GM18519 (cell line): Measurements from ENCODE around the gene CACNA1S.
A peak's percentile ranks its signal among the peaks of the same experiment; 100 is the strongest.

ENCODE experiments used
- ATAC-seq: cut with Tn5 transposase; IDR thresholded peaks from one replicate; pipeline ENCODE4 v1.9.1; 2021; ENCODE audit warnings: mild to moderate bottlenecking, moderate library complexity; ENCODE audit not compliant: unreplicated experiment, low FRiP score

Gene CACNA1S

DNA sequence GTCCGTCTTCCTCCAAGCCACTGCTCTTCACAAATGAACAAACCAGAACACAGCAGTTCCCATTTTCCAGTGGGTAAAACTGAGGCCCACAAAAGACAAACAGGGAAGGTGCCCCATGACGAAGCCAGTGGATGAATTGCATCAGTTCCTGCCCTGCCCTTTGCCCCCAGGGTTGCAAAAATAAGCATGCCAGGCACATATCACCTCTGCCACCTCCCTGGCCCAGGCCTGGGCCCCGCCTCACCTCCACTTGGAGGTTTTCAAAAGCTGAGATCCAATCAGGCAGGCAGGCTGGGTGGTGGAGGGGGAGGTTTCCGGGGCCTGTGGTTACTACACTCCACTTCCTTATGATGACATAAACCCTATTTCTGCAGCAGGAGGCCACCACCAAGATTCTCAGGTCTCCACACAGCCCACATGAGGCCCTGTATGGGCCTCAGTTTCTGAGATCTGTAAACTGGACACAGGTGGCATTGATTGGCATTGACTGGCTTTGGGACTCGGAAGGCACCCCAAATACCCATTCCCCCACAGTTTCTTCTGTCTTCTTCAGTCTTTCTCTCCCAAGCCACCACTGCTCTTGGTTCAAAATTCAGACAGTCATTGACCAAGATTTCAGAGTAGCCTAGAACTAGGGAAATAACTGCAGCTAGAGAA is 92.8 kb downstream of the CACNA1S start:
- ATAC-seq, result peak; percentile 33

DNA sequence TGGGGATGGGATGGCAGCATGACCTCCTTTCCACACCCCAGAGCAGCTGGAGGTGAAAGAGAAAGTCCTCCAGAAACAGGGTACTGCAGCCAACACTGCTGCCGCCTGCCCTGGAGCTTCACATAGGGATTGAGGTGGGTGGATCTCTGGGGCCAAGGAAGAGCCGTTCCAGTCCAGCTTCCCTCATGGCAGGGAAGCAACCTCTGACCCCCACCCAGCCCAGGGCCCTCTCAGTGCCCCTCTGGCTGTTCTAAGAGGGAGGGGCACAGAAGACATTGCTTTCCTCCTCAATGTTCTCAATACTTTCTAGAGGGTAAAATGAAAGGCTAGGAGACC is 94.4 kb downstream of the CACNA1S start:
- ATAC-seq, result no peak

DNA sequence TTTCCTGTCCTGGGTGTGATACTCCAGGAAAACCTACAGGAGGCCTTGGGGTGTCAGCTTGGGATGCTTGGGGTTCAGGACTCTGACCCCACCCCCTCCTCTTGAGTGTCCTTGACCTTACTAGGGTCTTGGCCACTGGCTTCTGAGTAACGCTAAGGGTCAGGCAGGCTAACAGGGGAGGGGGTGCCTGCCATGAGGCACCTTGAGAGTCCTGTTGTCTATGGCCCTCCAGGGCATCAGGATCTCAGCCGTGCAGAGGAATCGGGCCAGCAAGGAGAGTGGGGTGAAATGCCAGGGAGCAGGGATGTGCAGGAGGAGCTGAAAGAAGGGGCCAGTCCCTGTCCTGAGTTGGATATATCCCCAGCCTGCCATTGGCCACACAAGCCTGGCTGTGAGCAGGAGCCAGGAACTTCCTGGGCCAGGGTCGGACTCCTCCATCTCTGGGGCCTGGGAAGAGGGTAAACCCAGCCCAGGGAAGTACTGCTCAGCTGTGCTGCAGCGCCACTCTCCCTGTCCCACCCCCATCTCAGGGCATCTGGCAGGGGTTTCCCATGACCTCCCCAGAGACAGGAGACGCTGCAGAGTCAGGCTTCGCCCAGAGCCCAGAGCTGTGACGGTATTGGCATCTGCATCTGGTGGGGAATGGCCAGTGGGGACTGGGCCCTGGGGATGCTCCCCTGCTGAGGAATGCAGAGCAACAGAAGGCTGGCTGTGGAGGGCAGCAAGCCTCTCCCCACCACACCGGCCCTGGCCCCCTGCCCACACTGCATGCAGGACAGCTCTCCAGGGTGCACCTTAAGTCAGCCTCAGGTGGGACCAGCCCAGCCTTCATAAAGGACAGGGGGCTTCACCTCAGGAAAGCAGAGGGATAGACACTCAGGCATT is 95.0 kb downstream of the CACNA1S start:
- no peak for ATAC-seq

DNA sequence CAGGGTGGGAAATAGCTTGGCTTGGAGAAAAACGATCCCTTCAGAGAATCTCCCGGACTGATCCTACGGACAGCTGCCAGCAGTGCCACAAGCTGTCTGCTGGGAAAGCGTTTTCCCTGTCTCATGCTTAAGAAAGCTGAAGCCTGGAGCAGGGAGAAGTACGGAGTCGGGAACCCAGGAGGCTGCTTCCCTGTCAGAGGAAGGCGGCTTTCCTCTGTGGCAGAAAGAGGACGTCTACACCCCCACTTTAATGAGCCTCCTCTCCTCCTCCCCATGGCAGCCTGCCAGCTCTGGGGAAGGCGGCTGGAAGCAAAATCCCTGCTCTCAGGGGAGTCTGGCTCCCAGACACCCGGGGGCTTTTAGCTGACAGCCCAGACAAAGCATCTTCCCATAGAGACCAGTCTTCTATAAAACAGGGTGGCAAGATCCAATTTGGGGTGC is 96.0 kb downstream of the CACNA1S start:
- no peak for ATAC-seq

DNA sequence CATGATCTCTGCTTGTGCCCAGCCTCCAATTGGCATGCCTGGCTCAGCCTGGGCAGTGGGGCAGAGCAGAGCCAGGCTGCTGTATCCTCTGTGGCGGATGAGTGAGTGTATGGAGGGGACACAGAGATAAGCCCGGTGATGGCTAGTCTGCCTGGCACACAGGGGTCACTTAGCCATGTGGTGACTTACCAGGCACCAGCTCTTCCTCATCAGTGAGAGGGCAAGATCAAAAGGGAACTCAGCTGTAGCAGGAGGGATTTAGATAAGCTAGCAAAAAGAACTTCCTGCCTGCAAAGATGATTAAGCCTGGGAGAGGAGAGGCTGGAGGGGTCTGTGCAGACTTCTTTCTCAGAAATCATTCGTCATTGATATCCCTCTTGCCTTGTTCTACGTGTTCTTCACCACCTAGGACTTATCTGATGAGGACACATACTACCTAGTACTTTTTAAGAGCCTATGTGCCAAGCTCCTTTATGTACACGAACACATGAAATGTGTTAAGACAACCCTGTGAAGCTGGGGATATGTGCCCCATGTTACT is 96.6 kb downstream of the CACNA1S start:
- ATAC-seq, result no peak

DNA sequence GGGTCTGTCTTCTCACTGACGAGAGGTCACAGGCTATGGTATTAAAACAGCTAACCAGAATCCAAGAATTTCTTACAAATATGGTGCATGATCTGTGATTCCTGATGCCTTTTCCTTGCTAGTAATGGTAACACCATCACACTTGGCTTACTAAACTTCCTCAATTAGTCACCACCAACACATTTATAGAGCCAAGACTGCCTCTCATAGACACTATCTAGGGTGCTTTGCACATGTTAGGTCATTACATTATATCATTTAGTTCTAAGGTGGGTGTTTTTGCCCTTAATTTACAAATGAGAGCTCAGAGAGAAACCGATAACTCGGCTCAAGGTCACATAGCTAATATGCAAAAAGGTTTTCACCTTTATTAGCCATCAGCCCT is 97.4 kb downstream of the CACNA1S start:
- no peak for ATAC-seq

DNA sequence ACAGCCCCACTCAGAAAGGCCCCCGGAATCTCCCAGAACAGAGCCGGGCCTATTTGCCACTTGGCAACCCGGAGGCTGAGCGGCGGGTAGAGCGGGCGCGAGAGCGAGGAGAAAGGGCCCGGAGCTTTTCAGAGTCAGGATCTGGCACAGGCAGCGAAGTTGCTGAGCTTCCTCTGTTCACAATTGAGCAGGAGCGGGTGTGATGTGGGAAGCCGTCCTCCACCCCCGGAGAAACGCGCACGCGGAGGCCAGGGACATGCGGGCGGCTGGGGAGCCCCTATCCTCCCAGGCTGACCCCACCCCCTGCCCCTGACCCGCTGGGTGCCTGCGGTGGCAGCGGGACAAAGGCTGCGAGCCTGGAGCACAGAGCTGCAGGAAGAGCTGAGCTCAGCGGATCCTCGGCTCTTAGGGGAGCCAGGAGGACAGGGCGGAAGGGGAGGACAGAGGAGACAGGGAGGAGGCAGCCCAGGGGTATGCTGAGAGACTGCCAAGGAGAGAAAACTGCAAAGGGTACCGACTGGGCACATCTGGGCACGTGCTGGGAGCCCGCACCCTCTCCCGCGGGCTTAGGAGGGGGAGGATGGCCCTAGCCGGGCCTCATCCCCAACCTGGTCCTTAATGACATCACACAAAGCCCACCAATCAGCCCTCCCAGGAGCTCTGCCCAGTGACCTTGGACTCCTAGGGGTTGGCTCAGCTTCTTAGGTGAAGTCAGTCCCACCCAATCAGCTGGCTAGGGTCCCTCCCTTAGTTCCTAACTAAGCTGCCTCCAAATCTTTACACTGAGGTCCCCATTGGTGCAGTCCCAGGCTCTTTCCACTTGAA is 98.0 kb downstream of the CACNA1S start:
- no peak for ATAC-seq

DNA sequence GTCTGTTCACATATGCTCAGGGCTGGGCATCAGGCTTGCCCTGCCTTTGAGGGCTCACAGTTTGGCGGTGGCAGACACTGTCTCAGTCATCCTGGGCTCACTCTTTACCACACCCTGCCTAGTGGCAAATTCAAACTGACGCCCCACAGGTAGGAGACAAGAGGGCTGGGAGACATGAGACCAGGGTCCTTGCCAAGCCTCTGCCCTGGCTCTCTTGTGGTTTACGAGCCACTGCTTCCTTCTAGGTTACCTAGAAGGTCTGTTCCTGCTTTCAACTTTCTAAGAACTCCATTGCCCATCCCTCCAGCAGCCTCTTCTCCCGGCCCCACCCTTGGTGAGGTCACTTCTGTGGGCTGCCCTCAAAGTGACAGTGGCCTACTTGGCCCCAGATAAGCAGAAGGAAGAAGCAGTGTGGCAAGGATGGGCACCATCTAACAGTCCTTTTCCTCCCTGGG is 99.2 kb downstream of the CACNA1S start:
- ATAC-seq, result no peak

DNA sequence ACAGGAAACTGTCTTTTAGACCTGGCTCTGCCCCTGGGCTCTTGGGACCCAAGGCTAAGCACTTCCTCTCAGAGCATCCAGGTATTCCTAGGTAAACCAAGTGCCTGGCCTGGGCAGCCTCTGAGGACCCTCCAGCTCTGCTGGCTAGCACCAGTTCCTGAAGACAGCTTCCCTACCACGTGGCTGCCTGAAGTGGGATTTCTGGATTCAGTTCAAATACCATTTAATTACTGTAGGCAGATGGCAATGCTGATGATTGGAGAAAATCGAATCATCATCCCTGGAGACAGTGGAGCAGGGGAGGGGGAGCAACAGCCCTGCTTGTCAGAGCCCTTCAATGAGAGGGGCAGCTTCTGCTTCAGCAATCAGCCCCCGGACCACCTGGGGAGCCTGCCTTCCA is 100.6 kb downstream of the CACNA1S start:
- no peak for ATAC-seq

DNA sequence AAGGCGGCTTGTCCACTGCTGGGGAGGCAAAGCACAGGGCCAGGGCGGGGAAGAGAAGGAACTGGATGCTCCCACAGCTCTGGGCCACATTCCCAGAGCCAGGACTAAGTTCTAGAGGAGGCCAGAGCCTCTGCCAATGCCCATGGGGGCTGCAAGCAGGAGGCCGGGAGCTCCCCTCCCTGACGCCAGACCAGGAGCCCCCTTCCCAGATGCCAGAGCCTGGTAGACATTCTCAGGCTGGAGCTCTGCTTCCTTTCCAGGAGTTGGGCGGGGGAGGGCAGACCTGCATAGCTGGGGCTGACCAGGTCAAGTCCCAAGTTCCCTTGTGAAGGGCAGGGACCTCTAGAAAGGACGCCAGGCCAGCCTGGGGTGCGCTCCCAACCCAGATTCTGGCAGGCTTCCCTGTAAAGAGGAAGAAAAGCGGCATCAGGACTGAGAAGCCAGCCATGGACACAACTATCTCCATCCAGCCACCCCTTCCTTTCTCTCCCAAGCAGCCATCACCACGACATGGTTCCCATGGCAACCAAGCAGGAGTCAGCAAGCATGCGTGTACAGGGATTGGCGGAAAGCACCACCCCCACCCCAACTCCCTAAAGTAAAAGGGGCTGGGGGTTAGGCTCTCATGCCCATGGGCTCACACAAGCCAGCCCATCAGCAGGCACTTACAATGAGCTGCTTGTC is 102.1 kb downstream of the CACNA1S start:
- no peak for ATAC-seq

DNA sequence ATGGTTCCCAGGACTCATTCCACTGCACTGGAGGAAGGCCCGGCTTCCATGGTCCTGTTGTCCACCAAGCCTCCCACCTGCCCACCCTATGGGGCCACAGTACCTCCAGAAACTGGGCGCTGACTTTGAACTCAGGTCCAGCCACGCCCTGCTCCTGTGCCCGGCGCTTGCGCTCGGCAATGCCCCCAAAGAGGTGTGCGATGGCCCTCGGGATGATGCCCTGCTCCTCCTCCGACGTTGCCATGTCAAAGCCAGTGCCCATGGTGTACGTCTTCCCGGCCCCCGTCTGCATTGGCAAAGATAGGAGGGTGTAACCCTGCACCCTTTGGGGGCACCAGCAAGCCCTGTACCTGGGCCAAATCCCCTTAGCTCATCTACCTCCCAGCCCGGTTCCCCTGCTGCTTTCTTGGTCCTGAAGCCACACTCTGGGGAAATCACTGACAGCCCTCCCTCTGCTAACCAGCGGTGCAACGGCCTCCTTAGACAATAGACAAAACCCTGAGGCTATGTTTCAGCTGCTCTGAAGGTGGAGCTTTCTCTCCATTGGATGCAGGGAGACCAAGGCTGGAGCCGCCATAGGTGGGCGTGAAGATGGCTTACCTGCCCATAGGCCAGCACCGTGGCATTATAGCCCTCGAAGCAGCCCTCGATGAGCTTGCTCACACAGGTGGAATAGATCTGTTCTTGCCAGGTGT is 103.4 kb downstream of the CACNA1S start:
- ATAC-seq, result no peak

DNA sequence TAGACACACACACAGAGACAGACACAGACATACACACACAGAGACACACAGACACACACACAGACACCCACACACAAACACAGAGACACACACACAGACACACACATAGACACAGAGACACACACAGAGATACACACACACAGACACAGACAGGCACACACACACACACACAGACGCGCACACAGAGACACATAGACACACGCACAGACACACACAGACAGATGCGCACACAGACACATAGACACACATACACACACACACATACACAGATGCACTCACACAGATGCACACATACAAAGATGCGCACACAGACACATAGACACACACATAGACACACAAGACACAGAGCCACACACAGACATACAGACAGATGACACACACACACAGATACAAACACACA is 104.7 kb downstream of the CACNA1S start:
- ATAC-seq, result no peak

DNA sequence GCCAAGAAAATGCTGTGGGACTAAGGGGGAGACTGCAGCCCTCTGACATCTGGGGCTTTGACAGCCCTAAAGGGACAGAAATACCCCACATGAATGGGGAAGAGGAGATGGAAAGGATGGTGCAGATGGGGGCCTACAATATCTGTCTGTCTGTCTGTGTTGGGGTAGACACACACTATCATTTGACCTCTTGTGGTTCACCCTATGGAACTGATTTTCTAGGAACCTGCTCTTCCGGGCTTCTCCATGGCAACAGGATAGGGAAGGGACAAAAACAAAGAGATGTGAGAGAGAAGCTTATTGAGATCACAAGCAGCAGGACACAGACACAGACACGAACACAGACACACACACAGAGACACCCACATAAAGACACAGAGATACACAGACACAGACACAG is 105.8 kb downstream of the CACNA1S start:
- ATAC-seq, result no peak

DNA sequence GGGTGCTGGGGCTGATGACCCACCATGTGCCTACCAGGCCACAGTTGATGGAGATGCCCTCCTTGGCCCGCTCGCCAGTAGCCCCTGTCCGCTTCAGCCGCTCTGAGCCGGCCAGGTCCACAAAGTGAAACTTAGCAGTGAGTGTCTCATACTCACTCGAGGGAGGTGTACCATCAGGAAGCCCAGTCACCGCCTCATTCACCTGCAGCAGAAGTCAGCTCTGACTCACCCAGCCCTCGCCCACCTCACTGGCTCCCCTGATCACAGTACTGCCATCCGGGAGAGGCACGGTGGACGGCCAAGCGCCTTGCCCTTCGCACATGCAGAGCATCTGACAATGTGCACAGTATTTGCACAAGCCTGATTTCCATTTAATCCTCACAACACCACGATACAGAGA is 107.5 kb downstream of the CACNA1S start:
- ATAC-seq, result no peak

DNA sequence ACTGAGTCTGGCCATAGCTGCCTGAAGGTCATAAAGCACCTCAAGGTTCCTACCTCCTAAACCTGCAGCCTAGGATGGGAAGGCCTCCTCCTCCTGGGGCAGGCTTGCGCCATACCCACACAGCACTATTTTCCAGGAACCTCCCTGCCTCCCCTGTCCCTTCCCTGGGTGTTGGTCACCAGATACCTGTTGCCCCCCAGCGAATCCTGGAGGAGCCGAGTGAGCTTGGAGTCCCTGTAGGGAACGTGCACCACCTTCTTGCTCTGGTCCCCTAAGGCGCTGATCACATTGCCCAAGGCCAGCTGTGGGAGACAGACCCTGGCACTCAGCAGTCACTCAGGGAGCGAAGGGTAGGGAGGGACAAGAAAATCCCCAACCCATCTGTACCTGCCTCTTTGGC is 108.1 kb downstream of the CACNA1S start:
- ATAC-seq, result no peak

DNA sequence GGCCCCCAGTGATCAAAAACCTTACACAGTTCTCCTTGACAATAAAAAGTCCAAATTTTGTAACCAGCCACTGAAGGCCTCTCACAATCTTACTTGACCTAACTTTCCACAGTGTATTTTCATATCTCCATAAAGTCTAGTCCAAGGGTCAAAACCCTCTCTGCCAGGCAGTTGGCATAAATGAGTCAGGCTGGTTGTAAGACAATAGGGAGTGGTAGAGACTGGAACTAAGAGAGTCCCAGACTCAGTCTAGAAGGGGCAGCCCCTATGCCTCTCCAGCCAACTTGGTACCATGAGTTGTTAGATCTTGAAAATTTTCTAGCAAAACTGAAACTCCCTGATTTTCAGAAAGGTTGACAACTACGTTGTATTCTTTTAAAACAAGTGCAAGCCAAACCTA is 109.7 kb downstream of the CACNA1S start:
- no peak for ATAC-seq

DNA sequence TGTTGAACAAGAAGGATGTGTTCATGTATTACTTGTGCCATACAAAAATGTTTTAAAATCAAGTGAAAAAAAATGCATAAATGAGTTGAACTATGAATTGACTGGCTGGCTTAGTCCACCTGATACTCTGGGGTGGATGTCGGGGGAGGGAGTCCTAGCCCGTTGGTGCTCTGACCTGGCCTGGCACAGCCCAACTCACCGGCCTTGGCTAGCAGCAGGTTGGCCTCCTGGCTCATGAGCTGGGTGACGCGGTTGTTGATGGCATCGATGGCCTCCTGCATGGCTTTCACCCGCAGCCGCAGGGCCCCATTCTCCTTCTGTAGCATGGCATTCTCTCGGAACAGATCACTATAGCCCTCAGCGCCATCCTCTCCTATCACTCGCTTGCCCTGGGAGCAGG is 110.3 kb downstream of the CACNA1S start:
- no peak for ATAC-seq

DNA sequence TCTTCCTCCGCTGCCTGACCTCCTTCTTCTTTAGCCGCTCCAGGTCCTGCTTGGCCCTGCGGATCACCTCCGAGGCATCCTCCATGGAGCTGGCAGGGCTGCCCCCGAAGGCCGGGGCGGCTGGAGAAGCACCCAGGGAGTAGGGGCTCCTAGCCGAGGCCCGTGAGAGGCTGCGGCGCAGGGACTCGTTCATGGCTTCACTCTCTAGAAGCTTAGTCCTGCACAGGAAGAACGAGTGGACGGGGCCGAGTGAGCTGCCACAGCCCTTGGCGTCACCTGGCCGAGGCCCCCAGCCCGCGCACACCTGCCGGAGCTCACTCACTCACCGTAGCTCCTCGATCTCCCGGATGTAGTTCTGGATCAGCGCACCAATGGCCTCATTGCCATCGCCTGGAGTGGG is 111.8 kb downstream of the CACNA1S start:
- no peak for ATAC-seq

DNA sequence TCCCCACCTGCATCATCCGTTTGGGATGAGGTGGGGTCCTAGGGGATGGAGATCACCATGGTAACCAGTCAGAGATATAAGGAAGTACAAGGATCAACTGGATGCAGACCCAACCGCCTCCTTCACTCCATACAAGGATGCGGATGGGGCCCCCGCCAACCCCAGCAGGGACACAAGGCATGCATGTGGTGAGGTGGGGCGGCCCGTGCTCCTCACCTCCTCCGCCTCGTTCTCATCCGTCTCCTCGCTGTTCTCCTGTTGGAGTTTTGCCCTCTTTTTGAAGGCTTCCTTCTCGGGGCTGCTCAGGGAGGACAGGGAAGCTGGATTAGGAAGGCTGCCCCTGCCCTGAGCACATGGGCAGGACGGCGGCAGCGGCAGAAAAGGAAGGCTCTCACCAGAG is 112.6 kb downstream of the CACNA1S start:
- ATAC-seq, result no peak

DNA sequence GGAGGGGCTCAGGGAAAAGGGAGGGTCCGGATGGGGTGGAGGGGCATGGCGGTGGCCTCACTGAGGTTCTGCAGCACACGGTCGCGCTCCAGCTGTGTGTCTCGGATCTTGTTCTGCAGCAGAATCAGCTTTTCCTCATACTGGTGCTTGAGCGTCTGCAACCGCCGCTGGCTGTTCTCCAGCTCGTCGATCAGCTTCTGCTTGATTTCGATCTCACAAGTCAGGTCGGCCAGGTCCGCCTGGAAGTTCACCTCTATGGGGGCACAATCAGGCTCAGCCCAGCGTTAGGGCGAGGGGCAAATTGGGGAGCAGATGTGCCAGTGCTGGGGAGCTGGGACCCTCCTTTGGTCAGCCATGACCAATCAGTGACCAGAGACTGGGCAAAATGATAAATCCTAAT is 113.9 kb downstream of the CACNA1S start:
- ATAC-seq, result no peak
